ENCODE measurements around the gene NSG2.
A peak's percentile ranks its signal among the peaks of the same experiment; 100 is the strongest.

NSG2 gene

DNA sequence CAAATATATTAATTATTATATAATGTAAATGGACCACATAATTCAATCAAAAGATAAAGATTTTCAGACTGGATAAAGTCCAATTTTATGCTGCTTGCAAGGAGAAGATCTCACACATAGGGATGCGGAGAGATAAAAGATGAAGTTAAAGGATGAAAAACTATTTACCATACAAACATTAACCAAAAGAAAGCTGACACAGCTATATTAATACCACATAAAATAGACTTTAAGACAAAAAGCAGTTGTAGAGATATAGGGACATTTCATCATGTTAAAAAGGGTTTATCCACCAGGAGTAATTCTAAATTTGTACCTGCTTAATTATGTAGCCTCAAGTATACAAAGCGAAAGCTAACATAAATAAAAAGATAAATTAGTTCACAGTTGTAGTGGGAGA is 15.2 kb upstream of the NSG2 start:
- DNase-seq: no peak
- H3K27me3 Mint-ChIP-seq (ENCODE audit: low read depth, poor library complexity): peaks cover 4% of the 10 kb centered on the region
- no peak overlapping the region for H3K27ac Mint-ChIP-seq
- H3K4me3 Mint-ChIP-seq: no peak overlapping the region
- H3K36me3 Mint-ChIP-seq (ENCODE audit: low read depth): peaks cover 9% of the 10 kb centered on the region
- peaks cover 54% of the 10 kb centered on the region for H3K9me3 Mint-ChIP-seq
- H3K4me1 Mint-ChIP-seq: peaks cover 13% of the 10 kb centered on the region
- TF ChIP-seq, protein P1, sequence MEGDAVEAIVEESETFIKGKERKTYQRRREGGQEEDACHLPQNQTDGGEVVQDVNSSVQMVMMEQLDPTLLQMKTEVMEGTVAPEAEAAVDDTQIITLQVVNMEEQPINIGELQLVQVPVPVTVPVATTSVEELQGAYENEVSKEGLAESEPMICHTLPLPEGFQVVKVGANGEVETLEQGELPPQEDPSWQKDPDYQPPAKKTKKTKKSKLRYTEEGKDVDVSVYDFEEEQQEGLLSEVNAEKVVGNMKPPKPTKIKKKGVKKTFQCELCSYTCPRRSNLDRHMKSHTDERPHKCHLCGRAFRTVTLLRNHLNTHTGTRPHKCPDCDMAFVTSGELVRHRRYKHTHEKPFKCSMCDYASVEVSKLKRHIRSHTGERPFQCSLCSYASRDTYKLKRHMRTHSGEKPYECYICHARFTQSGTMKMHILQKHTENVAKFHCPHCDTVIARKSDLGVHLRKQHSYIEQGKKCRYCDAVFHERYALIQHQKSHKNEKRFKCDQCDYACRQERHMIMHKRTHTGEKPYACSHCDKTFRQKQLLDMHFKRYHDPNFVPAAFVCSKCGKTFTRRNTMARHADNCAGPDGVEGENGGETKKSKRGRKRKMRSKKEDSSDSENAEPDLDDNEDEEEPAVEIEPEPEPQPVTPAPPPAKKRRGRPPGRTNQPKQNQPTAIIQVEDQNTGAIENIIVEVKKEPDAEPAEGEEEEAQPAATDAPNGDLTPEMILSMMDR (IDR thresholded peaks at IDR 0.05): no peak

DNA sequence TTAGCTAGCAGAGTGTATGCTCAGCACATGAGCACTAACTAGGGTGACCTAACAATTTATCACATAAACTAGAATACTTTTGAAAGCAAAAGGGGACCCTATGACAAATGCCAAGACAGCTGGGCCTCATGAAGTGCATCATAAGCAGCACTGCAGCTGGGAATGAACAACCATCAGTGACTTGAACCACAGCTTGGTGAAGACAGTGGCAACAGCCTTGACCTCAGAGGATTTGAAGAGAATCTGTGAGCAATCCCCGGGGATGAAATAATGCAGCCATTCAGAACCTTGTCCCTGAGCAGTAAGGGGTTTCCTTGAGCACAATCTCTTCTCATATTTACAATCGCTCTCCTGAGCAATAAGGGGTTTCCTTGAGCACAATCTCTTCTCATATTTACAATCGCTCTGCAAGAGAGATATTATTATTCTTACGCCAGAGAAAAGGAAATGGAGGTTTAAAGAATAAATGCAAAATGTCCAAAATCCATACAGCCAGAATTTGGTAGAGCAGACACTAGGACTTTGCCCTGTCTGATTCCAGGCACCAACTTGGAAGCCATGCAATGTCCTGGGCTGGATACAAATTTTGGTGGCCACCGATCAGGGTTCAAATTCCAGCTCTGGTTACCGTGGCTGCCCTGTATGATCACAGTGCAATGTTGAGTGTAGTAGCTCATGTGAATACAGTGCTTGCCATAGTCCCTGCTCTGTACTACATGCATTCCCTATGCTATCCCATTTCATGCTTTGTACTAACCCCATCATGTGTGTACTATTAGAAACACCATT is 846 bp upstream of the NSG2 start:
- Mint-ChIP-seq H3K4me3 (no peak overlapping the region), H3K9me3 (no peaks in the 10 kb centered on the region), H3K27ac (no peak overlapping the region), H3K4me1 (no peaks in the 10 kb centered on the region), H3K27me3 (ENCODE audit: low read depth, poor library complexity) (peaks cover 36% of the 10 kb centered on the region), H3K36me3 (ENCODE audit: low read depth) (no peaks in the 10 kb centered on the region)
- TF ChIP-seq, protein P1 (IDR thresholded peaks at IDR 0.05): no peak
- no peak for DNase-seq

DNA sequence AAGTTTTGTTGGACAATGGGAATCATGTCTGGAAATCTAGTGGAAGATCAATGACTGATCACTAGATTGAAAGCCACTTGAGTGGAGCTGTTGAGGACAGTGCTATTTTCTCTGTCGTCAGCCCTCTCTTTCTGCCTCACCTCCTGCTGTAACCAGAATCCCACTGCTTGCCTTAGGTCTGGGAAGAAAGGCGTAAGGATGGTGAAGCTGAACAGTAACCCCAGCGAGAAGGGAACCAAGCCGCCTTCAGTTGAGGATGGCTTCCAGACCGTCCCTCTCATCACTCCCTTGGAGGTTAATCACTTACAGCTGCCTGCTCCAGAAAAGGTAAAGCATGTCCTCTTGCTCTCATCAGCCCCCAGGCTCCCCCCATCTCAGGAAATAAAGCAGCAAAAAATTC is 1.1 kb downstream of the NSG2 start:
- no peak for DNase-seq
- TF ChIP-seq, protein P1 (IDR thresholded peaks at IDR 0.05): no peak
- Mint-ChIP-seq H3K27me3 (ENCODE audit: low read depth, poor library complexity) (peaks cover 34% of the 10 kb centered on the region), H3K36me3 (ENCODE audit: low read depth) (no peaks in the 10 kb centered on the region), H3K4me1 (no peaks in the 10 kb centered on the region), H3K4me3 (no peak overlapping the region), H3K27ac (no peak overlapping the region), H3K9me3 (no peaks in the 10 kb centered on the region)

DNA sequence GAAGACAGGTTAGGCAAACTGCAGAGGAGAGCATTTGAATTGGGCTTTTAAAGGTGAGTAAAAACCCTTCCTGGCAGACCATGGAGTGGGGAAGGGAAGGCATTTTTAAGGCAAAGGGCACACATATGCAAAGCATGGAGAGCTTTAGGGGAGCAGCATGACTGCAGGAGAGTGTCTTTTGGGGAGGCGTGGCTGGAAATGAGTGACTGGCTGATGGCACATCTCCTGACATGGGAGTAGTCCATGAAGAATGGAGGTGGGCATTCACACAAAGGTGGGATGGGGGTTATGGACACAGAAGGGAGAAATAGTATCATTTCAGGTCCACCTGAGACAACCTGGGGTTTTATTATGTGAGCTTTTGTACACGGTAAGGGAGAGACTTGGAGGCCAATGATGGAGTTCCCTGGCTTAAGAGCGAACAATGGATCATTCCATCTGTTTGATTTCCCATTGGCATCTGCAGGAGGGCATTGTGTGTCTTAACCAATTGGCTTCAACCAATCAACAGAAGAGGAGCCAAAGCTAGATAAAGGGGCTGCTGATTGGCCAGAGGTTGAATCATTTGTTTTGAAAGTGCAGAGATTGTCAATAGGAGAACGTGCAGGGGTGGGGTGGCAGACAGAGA is 2.1 kb downstream of the NSG2 start:
- TF ChIP-seq, protein P1 (IDR thresholded peaks at IDR 0.05): no peak
- Mint-ChIP-seq H3K4me1 (no peaks in the 10 kb centered on the region), H3K27ac (no peak overlapping the region), H3K36me3 (ENCODE audit: low read depth) (no peaks in the 10 kb centered on the region), H3K9me3 (no peaks in the 10 kb centered on the region), H3K27me3 (ENCODE audit: low read depth, poor library complexity) (peaks cover 33% of the 10 kb centered on the region), H3K4me3 (no peak overlapping the region)
- no peak for DNase-seq

DNA sequence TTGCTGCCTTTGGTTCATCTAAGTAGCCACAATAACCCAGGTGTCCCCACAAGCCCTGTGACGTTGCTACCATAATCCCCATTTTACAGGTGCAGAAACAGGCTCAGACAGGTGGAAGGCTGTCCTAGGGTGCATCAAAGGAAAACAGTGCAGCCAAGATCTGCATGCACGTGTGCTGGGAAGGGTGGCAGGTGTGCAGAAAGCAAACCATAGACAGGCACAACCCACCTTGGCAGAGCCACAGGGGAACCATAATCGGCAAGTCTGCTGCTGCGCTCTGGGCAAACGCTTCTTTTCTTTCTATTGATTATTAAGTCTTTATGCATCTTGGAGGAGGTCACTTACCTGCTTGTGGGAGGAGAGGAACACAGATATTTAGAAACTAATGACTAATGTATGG is 7.1 kb downstream of the NSG2 start:
- Mint-ChIP-seq H3K9me3 (no peaks in the 10 kb centered on the region), H3K27ac (no peak overlapping the region), H3K36me3 (ENCODE audit: low read depth) (no peaks in the 10 kb centered on the region), H3K4me3 (no peak overlapping the region), H3K27me3 (ENCODE audit: low read depth, poor library complexity) (peaks cover 14% of the 10 kb centered on the region), H3K4me1 (no peaks in the 10 kb centered on the region)
- no peak for DNase-seq
- TF ChIP-seq, protein P1 (IDR thresholded peaks at IDR 0.05): no peak

DNA sequence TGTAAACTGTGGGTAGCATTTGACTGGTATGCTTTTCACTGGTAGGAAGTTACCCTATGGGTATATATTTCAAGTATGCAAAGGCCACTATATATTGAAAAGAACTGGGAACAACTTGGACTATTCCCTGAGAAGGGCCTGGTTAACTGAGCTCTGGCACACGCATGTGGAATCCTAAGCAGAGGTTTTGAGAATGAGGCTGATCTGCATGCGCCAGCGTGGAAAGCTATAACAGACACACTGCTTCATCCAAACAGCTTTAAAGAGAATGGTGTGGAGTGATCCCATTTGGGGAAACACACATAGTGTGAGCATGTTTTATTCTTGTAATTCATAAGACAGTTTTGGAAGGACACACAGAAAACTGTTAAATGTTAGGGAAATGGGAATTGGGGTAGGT is 8.4 kb downstream of the NSG2 start:
- Mint-ChIP-seq H3K36me3 (ENCODE audit: low read depth) (no peaks in the 10 kb centered on the region), H3K27me3 (ENCODE audit: low read depth, poor library complexity) (peaks cover 11% of the 10 kb centered on the region), H3K27ac (peak overlapping the region; percentile 5), H3K4me1 (no peaks in the 10 kb centered on the region), H3K9me3 (no peaks in the 10 kb centered on the region), H3K4me3 (no peak overlapping the region)
- TF ChIP-seq, protein P1 (IDR thresholded peaks at IDR 0.05): no peak
- no peak for DNase-seq

All from nephron progenitor cell (in vitro differentiated cells).